A549 (cell line): Measurements from ENCODE around the gene B3GNT5. TPM values are rescaled to one million over a fixed set of nuclear protein-coding genes. Genes with fewer than 3 reads are reported as not detected.
A peak's percentile ranks its signal among the peaks of the same experiment; 100 is the strongest.

Experiments used
- BHLHE40 ChIP-seq: IDR thresholded peaks from 2 replicates; pipeline ENCODE4 v1.6.1; 2012; ENCODE audit warnings: low read depth, low read length, inconsistent platforms
- CBX2 ChIP-seq: fragments of 200-600 bp; sonication (generic); IDR thresholded peaks from 2 replicates; pipeline ENCODE4 v1.6.1; 2016; ENCODE audit warnings: low read depth, mild to moderate bottlenecking, borderline replicate concordance
- EHMT2 ChIP-seq: fragments of 200-600 bp; sonication (generic); IDR thresholded peaks from 2 replicates; pipeline ENCODE4 v1.6.1; 2016; ENCODE audit warnings: antibody characterized with exemption, low read depth, mild to moderate bottlenecking, moderate library complexity
- EP300 ChIP-seq, 2 experiments: fragments of >200 bp; sonication (Bioruptor Twin); formaldehyde crosslinking; IDR thresholded peaks; 2 replicates in 1 of 2; 3 replicates in 1 of 2; pipeline ENCODE4 v1.6.1; 2016 to 2017
- ESRRA ChIP-seq: fragments of 150-350 bp; IDR thresholded peaks from 2 replicates; pipeline ENCODE4 v1.6.1; 2014; ENCODE audit warnings: mild to moderate bottlenecking, low read length, borderline replicate concordance
- HDAC2 ChIP-seq: fragments of 200-600 bp; sonication (generic); IDR thresholded peaks from 2 replicates; pipeline ENCODE4 v1.6.1; 2016
- HOXB13 ChIP-seq: fragments of 250-450 bp; sonication (Bioruptor Pico); IDR thresholded peaks from 2 replicates; pipeline ENCODE4 v1.5.0; 2020; ENCODE audit warnings: low read depth, mild to moderate bottlenecking, moderate library complexity
- JUNB ChIP-seq: fragments of >200 bp; sonication (Bioruptor Twin); formaldehyde crosslinking; IDR thresholded peaks from 2 replicates; pipeline ENCODE4 v1.6.1; 2016
- KDM1A ChIP-seq: fragments of 200-600 bp; sonication (generic); IDR thresholded peaks from 2 replicates; pipeline ENCODE4 v1.6.1; 2016; ENCODE audit warnings: low read depth, mild to moderate bottlenecking
- MAFK ChIP-seq: fragments of 450-650 bp; IDR thresholded peaks from 2 replicates; pipeline ENCODE4 v1.6.1; 2014; ENCODE audit not compliant: partially characterized antibody
- NPAS2 ChIP-seq: fragments of 250-450 bp; sonication (Bioruptor Pico); IDR thresholded peaks from 2 replicates; pipeline ENCODE4 v1.8.0; 2022; ENCODE audit warnings: mild to moderate bottlenecking, moderate library complexity, borderline replicate concordance
- PHF8 ChIP-seq: fragments of 200-600 bp; sonication (generic); IDR thresholded peaks from 2 replicates; pipeline ENCODE4 v1.6.1; 2016; ENCODE audit warnings: low read depth, mild to moderate bottlenecking, antibody characterized with exemption, moderate library complexity, borderline replicate concordance
- POLR2A ChIP-seq: IDR thresholded peaks from 2 replicates; pipeline ENCODE4 v1.6.1; 2012; ENCODE audit warnings: mild to moderate bottlenecking, low read length
- POLR2AphosphoS2 ChIP-seq: conservative IDR thresholded peaks from 2 replicates; pipeline ENCODE4 v1.6.1; 2012; ENCODE audit warnings: low read length, improper control_type of control experiment, inconsistent platforms
- RARB ChIP-seq: fragments of 250-450 bp; sonication (Bioruptor Pico); IDR thresholded peaks from 2 replicates; pipeline ENCODE4 v1.8.0; 2021; ENCODE audit warnings: mild to moderate bottlenecking, moderate library complexity
- RNF2 ChIP-seq: fragments of 200-600 bp; sonication (generic); IDR thresholded peaks from 2 replicates; pipeline ENCODE4 v1.6.1; 2016; ENCODE audit warnings: low read depth, mild to moderate bottlenecking, antibody characterized with exemption, moderate library complexity, borderline replicate concordance
- TFCP2L1 ChIP-seq: fragments of 250-450 bp; sonication (Bioruptor Pico); IDR thresholded peaks from 2 replicates; pipeline ENCODE4 v1.5.0; 2021; ENCODE audit warnings: mild to moderate bottlenecking
- TP53 ChIP-seq: fragments of 250-450 bp; sonication (Bioruptor Pico); IDR thresholded peaks from 2 replicates; pipeline ENCODE4 v1.5.0; 2021; ENCODE audit warnings: mild to moderate bottlenecking, moderate library complexity
- ZC3H11A ChIP-seq: fragments of 450-650 bp; IDR thresholded peaks from 2 replicates; pipeline ENCODE4 v1.6.1; 2014; ENCODE audit warnings: antibody characterized with exemption, mild to moderate bottlenecking
- ZFP36 ChIP-seq: fragments of 450-650 bp; IDR thresholded peaks from 2 replicates; pipeline ENCODE4 v1.6.1; 2014; ENCODE audit warnings: borderline replicate concordance; ENCODE audit not compliant: partially characterized antibody
- polyA plus RNA-seq, 4 experiments: library from polyadenylated mRNA; depleted of rRNA in 3 of 4; stranded (reverse); fragments of >200 nt; fragmentation: RNase III in 1 of 4; extraction: RNeasy Plus Mini Kit Qiagen cat#74134 plus additional on column Dnase treatment in 1 of 4; gene quantifications; 2 replicates in 3 of 4; 3 replicates in 1 of 4; pipeline ENCODE4 v1.2.3, GENCODE V29; 2011 to 2017
- TF ChIP-seq, protein P1 (sequence below): fragments of >200 bp; sonication (Bioruptor Twin); formaldehyde crosslinking; IDR thresholded peaks from 3 replicates; pipeline ENCODE4 v1.5.1; 2016
- TF ChIP-seq, protein P2 (sequence below): fragments of 150-350 bp; IDR thresholded peaks from 2 replicates; pipeline ENCODE4 v1.6.1; 2014; ENCODE audit warnings: low read depth, mild to moderate bottlenecking, low read length
- TF ChIP-seq, protein P3 (sequence below): fragments of 450-650 bp; IDR thresholded peaks from 2 replicates; pipeline ENCODE4 v1.6.1; 2014; ENCODE audit warnings: antibody characterized with exemption
- TF ChIP-seq, protein P4 (sequence below): fragments of >200 bp; sonication (Bioruptor Twin); formaldehyde crosslinking; IDR thresholded peaks from 3 replicates; pipeline ENCODE4 v1.6.1; 2016
- TF ChIP-seq, protein P5 (sequence below): fragments of 200-600 bp; sonication (generic); IDR thresholded peaks from 2 replicates; pipeline ENCODE4 v1.6.1; 2016; ENCODE audit warnings: antibody characterized with exemption, mild to moderate bottlenecking, moderate library complexity
- TF ChIP-seq, protein P6 (sequence below): fragments of 250-450 bp; sonication (Bioruptor Pico); IDR thresholded peaks from 2 replicates; pipeline ENCODE4 v1.5.0; 2021; ENCODE audit warnings: mild to moderate bottlenecking, moderate library complexity, borderline replicate concordance
- TF ChIP-seq, protein P7 (sequence below): IDR thresholded peaks from 2 replicates; pipeline ENCODE4 v1.6.1; 2012

Gene B3GNT5
- polyA plus RNA-seq, 2 of the 4 experiments (the other 2 are of a cell fraction) = 4.7 to 11.7 TPM

DNA sequence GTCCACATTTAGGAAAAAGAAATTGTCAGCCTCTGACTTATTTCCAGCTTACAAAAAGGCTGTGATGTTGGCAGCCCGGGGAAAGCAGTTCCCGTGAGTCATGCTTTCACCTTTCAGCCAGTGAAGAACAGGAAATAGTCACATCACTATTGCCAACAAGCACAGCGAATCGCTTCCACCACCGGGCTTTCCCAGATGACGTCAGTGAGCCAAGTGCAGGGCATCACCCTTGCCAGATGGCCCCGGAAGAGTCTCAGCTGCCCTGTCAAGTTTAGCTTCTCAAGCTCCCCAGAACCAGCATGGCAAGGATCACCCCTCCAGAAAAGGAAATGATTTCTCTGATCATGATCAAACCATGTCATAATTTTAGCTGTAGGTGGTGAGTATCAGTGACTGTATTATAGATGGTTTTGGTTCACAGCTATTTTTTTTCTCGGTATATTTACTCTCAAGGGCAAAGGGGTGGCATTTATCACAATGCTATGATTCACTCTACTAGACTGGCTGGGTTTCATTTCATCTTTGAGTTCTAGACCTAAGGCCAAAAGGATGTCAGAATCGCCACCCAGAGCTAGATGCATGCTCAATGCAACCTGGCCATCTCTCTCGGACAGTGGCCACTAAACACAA is 32.9 kb downstream of the B3GNT5 start (continued):
- TF ChIP-seq RARB (CRISPR knock-in tag) (no peak), RNF2 (no peak), ZFP36 (no peak), CBX2 (no peak), MAFK (peak; percentile 54), NPAS2 (no peak), HDAC2 (no peak), BHLHE40 (no peak), KDM1A (no peak), POLR2A (no peak), EHMT2 (no peak), ZC3H11A (no peak), TP53 (no peak), ESRRA (no peak), PHF8 (no peak), HOXB13 (CRISPR knock-in tag) (no peak), TFCP2L1 (CRISPR knock-in tag) (no peak), EP300 (IDR thresholded peaks at IDR 0.05) (peak in 1 of 2 experiments; percentile 24; a peak in 2 of 5 replicates), POLR2AphosphoS2 (no peak), JUNB (peak; percentile 67)
- TF ChIP-seq, protein P1, sequence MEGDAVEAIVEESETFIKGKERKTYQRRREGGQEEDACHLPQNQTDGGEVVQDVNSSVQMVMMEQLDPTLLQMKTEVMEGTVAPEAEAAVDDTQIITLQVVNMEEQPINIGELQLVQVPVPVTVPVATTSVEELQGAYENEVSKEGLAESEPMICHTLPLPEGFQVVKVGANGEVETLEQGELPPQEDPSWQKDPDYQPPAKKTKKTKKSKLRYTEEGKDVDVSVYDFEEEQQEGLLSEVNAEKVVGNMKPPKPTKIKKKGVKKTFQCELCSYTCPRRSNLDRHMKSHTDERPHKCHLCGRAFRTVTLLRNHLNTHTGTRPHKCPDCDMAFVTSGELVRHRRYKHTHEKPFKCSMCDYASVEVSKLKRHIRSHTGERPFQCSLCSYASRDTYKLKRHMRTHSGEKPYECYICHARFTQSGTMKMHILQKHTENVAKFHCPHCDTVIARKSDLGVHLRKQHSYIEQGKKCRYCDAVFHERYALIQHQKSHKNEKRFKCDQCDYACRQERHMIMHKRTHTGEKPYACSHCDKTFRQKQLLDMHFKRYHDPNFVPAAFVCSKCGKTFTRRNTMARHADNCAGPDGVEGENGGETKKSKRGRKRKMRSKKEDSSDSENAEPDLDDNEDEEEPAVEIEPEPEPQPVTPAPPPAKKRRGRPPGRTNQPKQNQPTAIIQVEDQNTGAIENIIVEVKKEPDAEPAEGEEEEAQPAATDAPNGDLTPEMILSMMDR = no peak
- TF ChIP-seq, protein P2, sequence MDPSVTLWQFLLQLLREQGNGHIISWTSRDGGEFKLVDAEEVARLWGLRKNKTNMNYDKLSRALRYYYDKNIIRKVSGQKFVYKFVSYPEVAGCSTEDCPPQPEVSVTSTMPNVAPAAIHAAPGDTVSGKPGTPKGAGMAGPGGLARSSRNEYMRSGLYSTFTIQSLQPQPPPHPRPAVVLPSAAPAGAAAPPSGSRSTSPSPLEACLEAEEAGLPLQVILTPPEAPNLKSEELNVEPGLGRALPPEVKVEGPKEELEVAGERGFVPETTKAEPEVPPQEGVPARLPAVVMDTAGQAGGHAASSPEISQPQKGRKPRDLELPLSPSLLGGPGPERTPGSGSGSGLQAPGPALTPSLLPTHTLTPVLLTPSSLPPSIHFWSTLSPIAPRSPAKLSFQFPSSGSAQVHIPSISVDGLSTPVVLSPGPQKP = no peak
- TF ChIP-seq, protein P3, sequence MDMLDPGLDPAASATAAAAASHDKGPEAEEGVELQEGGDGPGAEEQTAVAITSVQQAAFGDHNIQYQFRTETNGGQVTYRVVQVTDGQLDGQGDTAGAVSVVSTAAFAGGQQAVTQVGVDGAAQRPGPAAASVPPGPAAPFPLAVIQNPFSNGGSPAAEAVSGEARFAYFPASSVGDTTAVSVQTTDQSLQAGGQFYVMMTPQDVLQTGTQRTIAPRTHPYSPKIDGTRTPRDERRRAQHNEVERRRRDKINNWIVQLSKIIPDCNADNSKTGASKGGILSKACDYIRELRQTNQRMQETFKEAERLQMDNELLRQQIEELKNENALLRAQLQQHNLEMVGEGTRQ = no peak
- TF ChIP-seq, protein P4, sequence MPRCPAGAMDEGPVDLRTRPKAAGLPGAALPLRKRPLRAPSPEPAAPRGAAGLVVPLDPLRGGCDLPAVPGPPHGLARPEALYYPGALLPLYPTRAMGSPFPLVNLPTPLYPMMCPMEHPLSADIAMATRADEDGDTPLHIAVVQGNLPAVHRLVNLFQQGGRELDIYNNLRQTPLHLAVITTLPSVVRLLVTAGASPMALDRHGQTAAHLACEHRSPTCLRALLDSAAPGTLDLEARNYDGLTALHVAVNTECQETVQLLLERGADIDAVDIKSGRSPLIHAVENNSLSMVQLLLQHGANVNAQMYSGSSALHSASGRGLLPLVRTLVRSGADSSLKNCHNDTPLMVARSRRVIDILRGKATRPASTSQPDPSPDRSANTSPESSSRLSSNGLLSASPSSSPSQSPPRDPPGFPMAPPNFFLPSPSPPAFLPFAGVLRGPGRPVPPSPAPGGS = no peak
- TF ChIP-seq, protein P5, sequence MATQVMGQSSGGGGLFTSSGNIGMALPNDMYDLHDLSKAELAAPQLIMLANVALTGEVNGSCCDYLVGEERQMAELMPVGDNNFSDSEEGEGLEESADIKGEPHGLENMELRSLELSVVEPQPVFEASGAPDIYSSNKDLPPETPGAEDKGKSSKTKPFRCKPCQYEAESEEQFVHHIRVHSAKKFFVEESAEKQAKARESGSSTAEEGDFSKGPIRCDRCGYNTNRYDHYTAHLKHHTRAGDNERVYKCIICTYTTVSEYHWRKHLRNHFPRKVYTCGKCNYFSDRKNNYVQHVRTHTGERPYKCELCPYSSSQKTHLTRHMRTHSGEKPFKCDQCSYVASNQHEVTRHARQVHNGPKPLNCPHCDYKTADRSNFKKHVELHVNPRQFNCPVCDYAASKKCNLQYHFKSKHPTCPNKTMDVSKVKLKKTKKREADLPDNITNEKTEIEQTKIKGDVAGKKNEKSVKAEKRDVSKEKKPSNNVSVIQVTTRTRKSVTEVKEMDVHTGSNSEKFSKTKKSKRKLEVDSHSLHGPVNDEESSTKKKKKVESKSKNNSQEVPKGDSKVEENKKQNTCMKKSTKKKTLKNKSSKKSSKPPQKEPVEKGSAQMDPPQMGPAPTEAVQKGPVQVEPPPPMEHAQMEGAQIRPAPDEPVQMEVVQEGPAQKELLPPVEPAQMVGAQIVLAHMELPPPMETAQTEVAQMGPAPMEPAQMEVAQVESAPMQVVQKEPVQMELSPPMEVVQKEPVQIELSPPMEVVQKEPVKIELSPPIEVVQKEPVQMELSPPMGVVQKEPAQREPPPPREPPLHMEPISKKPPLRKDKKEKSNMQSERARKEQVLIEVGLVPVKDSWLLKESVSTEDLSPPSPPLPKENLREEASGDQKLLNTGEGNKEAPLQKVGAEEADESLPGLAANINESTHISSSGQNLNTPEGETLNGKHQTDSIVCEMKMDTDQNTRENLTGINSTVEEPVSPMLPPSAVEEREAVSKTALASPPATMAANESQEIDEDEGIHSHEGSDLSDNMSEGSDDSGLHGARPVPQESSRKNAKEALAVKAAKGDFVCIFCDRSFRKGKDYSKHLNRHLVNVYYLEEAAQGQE = no peak
- TF ChIP-seq, protein P6, sequence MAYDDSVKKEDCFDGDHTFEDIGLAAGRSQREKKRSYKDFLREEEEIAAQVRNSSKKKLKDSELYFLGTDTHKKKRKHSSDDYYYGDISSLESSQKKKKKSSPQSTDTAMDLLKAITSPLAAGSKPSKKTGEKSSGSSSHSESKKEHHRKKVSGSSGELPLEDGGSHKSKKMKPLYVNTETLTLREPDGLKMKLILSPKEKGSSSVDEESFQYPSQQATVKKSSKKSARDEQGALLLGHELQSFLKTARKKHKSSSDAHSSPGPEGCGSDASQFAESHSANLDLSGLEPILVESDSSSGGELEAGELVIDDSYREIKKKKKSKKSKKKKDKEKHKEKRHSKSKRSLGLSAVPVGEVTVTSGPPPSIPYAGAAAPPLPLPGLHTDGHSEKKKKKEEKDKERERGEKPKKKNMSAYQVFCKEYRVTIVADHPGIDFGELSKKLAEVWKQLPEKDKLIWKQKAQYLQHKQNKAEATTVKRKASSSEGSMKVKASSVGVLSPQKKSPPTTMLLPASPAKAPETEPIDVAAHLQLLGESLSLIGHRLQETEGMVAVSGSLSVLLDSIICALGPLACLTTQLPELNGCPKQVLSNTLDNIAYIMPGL = no peak
- TF ChIP-seq, protein P7, sequence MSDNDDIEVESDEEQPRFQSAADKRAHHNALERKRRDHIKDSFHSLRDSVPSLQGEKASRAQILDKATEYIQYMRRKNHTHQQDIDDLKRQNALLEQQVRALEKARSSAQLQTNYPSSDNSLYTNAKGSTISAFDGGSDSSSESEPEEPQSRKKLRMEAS = 0 out of 2 replicates have a peak, but pooled peaks have one; percentile 46
- TF ChIP-seq, all 56 proteins: peak for 7
